GM12878 (cell line): ENCODE results near the gene NACC1. TPM values are rescaled to one million over a fixed set of nuclear protein-coding genes. Genes with fewer than 3 reads are reported as not detected.

Experiments used
- BCLAF1 ChIP-seq: fragments of 450-650 bp; IDR thresholded peaks from 2 replicates; pipeline ENCODE4 v1.6.1; 2017; ENCODE audit warnings: antibody characterized with exemption, mild to moderate bottlenecking, moderate library complexity
- ETV6 ChIP-seq, 2 experiments: fragments of 450-650 bp in 1 of 2; IDR thresholded peaks in 1 of 2; conservative IDR thresholded peaks in 1 of 2; 2 replicates each; pipeline ENCODE4 v1.6.1; 2014; ENCODE audit warnings: antibody characterized with exemption in 1 of 2, borderline replicate concordance in 1 of 2, low read depth in 1 of 2, mild to moderate bottlenecking in 1 of 2, moderate library complexity in 1 of 2
- HDGF ChIP-seq: fragments of 450-650 bp; IDR thresholded peaks from 2 replicates; pipeline ENCODE4 v1.6.1; 2016; ENCODE audit warnings: antibody characterized with exemption
- HSF1 ChIP-seq: fragments of 150-350 bp; IDR thresholded peaks from 2 replicates; pipeline ENCODE4 v1.6.1; 2014; ENCODE audit warnings: mild to moderate bottlenecking, low read depth, low read length
- LARP7 ChIP-seq: fragments of 450-650 bp; IDR thresholded peaks from 2 replicates; pipeline ENCODE4 v1.6.1; 2017; ENCODE audit warnings: mild to moderate bottlenecking
- NBN ChIP-seq: fragments of 450-650 bp; IDR thresholded peaks from 2 replicates; pipeline ENCODE4 v1.6.1; 2016
- NFXL1 ChIP-seq: fragments of 450-650 bp; IDR thresholded peaks from 2 replicates; pipeline ENCODE4 v1.6.1; 2017; ENCODE audit warnings: antibody characterized with exemption, mild to moderate bottlenecking, borderline replicate concordance
- POLR2AphosphoS2 ChIP-seq: IDR thresholded peaks from 2 replicates; pipeline ENCODE4 v1.6.1; 2011; ENCODE audit warnings: low read depth, mild to moderate bottlenecking, low read length, improper control_type of control experiment, moderate library complexity
- RELA ChIP-seq: fragments of 450-650 bp; IDR thresholded peaks from 2 replicates; pipeline ENCODE4 v1.8.0; 2014; ENCODE audit warnings: borderline replicate concordance; ENCODE audit not compliant: partially characterized antibody
- SKIL ChIP-seq: fragments of 450-650 bp; IDR thresholded peaks from 2 replicates; pipeline ENCODE4 v1.6.1; 2017; ENCODE audit warnings: mild to moderate bottlenecking, low read depth, inconsistent platforms; ENCODE audit not compliant: poor library complexity, severe bottlenecking
- STAT3 ChIP-seq: IDR thresholded peaks from 2 replicates; pipeline ENCODE4 v1.6.1; 2011; ENCODE audit warnings: low read depth, low read length, improper control_type of control experiment
- TCF7 ChIP-seq: IDR thresholded peaks from 2 replicates; pipeline ENCODE4 v1.6.1; 2014; ENCODE audit warnings: antibody characterized with exemption, borderline replicate concordance
- USF1 ChIP-seq: IDR thresholded peaks from 2 replicates; pipeline ENCODE4 v1.6.1; 2011; ENCODE audit warnings: borderline replicate concordance, low read depth, mild to moderate bottlenecking, moderate library complexity, mixed read lengths, low read length; ENCODE audit not compliant: insufficient read depth; ENCODE audit errors: extremely low read length
- ZBTB11 ChIP-seq: fragments of 450-650 bp; formaldehyde crosslinking; IDR thresholded peaks from 2 replicates; pipeline ENCODE4 v1.5.0; 2022; ENCODE audit warnings: mild to moderate bottlenecking, missing genetic modification characterization
- ZNF207 ChIP-seq: fragments of 450-650 bp; IDR thresholded peaks from 2 replicates; pipeline ENCODE4 v1.6.1; 2014; ENCODE audit warnings: antibody characterized with exemption, mild to moderate bottlenecking, borderline replicate concordance
- ZNF24 ChIP-seq: fragments of 450-650 bp; IDR thresholded peaks from 2 replicates; pipeline ENCODE4 v1.6.1; 2017; ENCODE audit warnings: antibody characterized with exemption, mild to moderate bottlenecking
- ZNF384 ChIP-seq: IDR thresholded peaks from 2 replicates; pipeline ENCODE4 v1.6.1; 2012; ENCODE audit warnings: low read depth, mild to moderate bottlenecking, low read length, improper control_type of control experiment, borderline replicate concordance
- polyA plus RNA-seq, 11 experiments: library from polyadenylated mRNA; depleted of rRNA in 4 of 11; unstranded in 6 of 11; stranded (reverse) in 5 of 11; fragments of >200 nt; fragmentation: Nextera tagmentation in 4 of 11; fragmentation: Illumina TruSeq in 1 of 11; extraction: Ambion mirVana in 4 of 11; extraction: Trizol in 1 of 11; gene quantifications; 1 replicate in 1 of 11; 2 replicates in 10 of 11; pipeline versions ENCODE4 v1.2.1 to v1.2.3, GENCODE V29; 2011 to 2016; ENCODE audit warnings: inconsistent platforms in 2 of 11, missing spikeins in 2 of 11, low read depth in 1 of 11
- total RNA-seq, 4 experiments: library from RNA; depleted of rRNA in 3 of 4; stranded (reverse); fragments of >200 nt in 3 of 4; fragmentation: Illumina TruSeq in 1 of 4; extraction: Trizol in 1 of 4; gene quantifications; 2 replicates each; pipeline versions ENCODE4 v1.2.1 to v1.2.3, GENCODE V29; 2013 to 2021

Gene NACC1
- total and polyA plus RNA-seq, 10 of the 15 experiments (the other 5 are each of a cell fraction or from before 2014, with no cell fraction given) = 0.18 to 120 (median 19.2) TPM

GRCh38 chr19:13155472-13156359 lies 37.7 kb downstream of the NACC1 start (continued):
- TF ChIP-seq BCLAF1 = no peak
- 0 out of 2 replicates have a peak, but pooled peaks have one; percentile 30 for TF ChIP-seq HSF1
- no peak for TF ChIP-seq STAT3
- TF ChIP-seq ZNF207 = peak; percentile 74; the same call in 1 of the 2 replicates
- no peak for TF ChIP-seq ZNF24
- peak; percentile 98 for TF ChIP-seq RELA
- peak; percentile 48 for TF ChIP-seq POLR2AphosphoS2
- no peak for TF ChIP-seq USF1
- TF ChIP-seq NFXL1 = no peak
- 0 out of 2 replicates have a peak, but pooled peaks have one; percentile 63 for TF ChIP-seq TCF7
- no peak for TF ChIP-seq HDGF
- peak; percentile 31; the same call in 1 of the 2 replicates for TF ChIP-seq ZNF384
- TF ChIP-seq ETV6 (conservative IDR thresholded peaks at IDR 0.05 in 1 of 2, IDR thresholded peaks at IDR 0.05 in 1 of 2; ENCODE audit: borderline replicate concordance in 1 of 2, low read depth in 1 of 2) = peak; percentile 38 to 99; a peak in 2 of 4 replicates
- TF ChIP-seq NBN = peak; percentile 26
- peak; percentile 20 for TF ChIP-seq SKIL
- TF ChIP-seq ZBTB11 (CRISPR knock-in tag) = no peak
- TF ChIP-seq LARP7 = peak; percentile 90
